Vagina (tissue), 2 donors: ENCODE measurements around the gene NMRAL1.

Experiments used
- POLR2A ChIP-seq, 2 donors: fragments of 450-650 bp; IDR thresholded peaks; one replicate each; pipeline ENCODE4 v1.6.1; 2017; ENCODE audit warnings: antibody characterized with exemption in 2 of 2, mild to moderate bottlenecking in 2 of 2, moderate library complexity in 2 of 2
- POLR2AphosphoS5 ChIP-seq, 2 donors: sonication (generic); formaldehyde crosslinking; IDR thresholded peaks; one replicate each; pipeline ENCODE4 v1.9.0; 2017; ENCODE audit warnings: antibody characterized with exemption in 2 of 2, mild to moderate bottlenecking in 2 of 2, low read depth in 1 of 2; ENCODE audit not compliant: insufficient read depth in 1 of 2
- TF ChIP-seq, protein P1 (sequence below), 3 experiments: fragments of 450-650 bp in 2 of 3; fragments of 200-600 bp in 1 of 3; sonication (generic) in 1 of 3; IDR thresholded peaks; one replicate each; pipeline ENCODE4 v1.5.1; 2017 to 2019; ENCODE audit warnings: antibody characterized with exemption in 3 of 3, mild to moderate bottlenecking in 2 of 3, moderate library complexity in 2 of 3

GRCh38 chr16:4414187-4414917 lies 60.1 kb downstream of the NMRAL1 start:
- TF ChIP-seq, protein P1, sequence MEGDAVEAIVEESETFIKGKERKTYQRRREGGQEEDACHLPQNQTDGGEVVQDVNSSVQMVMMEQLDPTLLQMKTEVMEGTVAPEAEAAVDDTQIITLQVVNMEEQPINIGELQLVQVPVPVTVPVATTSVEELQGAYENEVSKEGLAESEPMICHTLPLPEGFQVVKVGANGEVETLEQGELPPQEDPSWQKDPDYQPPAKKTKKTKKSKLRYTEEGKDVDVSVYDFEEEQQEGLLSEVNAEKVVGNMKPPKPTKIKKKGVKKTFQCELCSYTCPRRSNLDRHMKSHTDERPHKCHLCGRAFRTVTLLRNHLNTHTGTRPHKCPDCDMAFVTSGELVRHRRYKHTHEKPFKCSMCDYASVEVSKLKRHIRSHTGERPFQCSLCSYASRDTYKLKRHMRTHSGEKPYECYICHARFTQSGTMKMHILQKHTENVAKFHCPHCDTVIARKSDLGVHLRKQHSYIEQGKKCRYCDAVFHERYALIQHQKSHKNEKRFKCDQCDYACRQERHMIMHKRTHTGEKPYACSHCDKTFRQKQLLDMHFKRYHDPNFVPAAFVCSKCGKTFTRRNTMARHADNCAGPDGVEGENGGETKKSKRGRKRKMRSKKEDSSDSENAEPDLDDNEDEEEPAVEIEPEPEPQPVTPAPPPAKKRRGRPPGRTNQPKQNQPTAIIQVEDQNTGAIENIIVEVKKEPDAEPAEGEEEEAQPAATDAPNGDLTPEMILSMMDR (IDR thresholded peaks at IDR 0.05) = no peak
- TF ChIP-seq POLR2AphosphoS5 (IDR thresholded peaks at IDR 0.05; ENCODE audit: insufficient read depth in 1 of 2, low read depth in 1 of 2) (no peak), POLR2A (IDR thresholded peaks at IDR 0.05) (no peak)
